GM20431 (cell line): ENCODE results near the gene ZNF716.
"Not testable (repeated sequence)": the region's sequence is repeated elsewhere in the genome, so short reads cannot be mapped to it uniquely, and the experiment has no call there.

Experiments used
- in situ Hi-C: fragments of 300-500 bp; cut with MseI, MboI; formaldehyde crosslinking; loops from one replicate; pipeline ENCODE4 v1.15.0; 2020; ENCODE audit warnings: low sequenced_read_pairs; ENCODE audit not compliant: unreplicated experiment

The ZNF716 gene

DNA sequence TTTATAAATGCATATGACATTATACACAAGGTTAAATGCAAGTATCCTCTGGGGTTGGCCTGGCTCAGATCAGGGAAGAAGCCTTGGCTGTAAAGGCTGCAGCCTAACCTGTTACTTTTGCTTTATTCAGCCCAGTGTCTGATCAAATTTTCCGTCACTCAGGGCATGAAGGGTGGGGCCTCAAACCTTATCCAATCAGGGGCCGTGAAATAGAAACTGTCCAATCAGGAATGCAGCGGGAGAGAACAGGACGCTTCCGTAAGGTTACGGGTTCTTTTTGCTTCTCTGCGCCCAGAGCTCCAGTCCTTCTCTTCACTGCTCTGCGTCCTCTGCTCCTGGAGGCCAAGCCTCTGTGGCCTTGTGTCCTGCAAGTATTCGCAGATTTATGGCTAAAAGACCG lies at the start of gene ZNF716:
Gene ZNF716 (plus strand): TSS at position 274 of the 400 bp plus-strand sequence. CDS start 112 bp downstream, at position 386.
- in situ Hi-C loops, result no loop called here

DNA sequence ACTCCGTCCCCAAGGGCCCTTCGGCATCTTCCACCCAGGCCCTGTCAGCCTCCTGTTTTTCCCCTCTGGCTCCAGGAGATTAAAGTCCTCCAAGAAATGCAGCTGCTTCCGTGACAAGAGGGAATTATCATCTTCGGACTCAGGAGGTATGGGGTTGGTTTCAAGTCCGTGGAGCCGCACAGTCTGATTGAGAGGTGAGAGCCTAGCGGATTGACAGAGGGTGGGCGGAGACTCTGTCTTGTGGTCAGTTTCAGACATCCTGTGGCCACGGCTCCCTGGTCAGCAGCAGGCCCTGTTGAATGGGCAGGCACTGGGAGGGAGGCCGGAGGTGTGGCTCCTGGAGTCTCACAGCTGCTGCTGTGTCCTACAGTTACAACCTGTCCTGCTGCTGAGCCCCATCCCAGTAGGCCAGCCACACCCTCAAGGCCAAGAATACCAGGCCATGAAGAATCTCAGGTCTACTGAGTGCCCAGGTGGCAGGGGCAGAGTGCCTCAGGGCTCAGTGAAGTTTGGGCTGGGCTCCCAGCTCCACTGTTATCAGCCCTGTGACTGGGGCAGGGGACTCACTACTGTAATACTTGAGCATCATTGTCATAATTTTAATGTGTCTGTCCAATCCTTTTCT lies 49.3 kb upstream of the ZNF716 start:
- in situ Hi-C loops, result no loop called here

DNA sequence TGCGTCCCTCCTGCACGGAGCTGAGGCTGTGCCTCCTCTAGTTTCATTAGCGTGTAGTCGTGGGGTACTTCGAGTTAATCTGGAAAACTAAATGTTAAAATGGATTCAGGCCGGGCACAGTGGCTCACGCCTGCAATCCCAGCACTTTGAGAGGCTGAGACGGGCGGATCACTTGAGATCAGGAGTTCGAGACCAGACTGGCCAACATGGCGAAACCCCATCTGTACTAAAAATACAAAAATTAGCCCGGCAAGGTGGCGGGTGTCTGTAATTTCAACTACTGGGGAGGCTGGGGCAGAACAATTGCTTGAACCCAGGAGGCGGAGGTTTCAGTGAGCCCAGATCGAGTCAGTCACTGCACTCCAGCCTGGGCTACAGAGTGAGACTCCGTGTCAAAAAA lies 46.9 kb upstream of the ZNF716 start:
- in situ Hi-C loops, result not testable (repeated sequence)

DNA sequence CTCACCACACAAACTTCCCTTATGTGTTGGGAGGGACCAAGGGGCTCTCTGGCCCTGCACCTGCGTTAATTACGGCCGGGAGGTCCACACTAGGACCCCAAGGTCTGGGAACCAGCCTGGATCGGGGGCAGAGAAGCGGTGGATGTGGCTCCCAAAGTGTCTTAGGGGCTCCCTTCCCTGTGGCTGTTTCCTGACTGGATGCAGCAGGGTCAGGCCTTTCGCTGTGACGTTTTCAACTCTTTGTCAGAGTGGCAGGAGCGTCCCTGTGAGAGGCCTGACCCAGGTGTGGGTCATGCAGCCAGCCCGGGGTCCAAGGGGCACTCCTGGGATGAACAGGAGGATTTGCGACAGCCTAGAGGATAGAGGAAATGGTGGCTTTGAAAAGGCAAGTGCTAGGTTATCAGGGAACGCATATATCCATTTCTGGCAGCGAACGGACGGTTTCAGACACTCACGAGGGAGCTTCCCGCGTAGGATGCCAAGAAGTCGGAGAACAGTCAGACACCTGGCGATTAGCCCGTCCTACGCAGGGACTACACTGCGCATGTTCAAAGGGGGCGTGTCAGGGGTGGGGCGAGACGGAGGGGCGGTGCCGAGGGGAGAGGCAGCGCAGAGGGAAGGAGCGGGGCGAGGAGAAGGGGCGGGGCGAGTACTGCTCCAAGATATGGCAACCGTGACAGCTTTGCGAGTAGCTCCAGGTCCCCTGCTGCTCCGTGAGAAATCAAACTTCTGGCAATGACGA lies 46.2 kb upstream of the ZNF716 start:
- in situ Hi-C loops, result no loop called here

DNA sequence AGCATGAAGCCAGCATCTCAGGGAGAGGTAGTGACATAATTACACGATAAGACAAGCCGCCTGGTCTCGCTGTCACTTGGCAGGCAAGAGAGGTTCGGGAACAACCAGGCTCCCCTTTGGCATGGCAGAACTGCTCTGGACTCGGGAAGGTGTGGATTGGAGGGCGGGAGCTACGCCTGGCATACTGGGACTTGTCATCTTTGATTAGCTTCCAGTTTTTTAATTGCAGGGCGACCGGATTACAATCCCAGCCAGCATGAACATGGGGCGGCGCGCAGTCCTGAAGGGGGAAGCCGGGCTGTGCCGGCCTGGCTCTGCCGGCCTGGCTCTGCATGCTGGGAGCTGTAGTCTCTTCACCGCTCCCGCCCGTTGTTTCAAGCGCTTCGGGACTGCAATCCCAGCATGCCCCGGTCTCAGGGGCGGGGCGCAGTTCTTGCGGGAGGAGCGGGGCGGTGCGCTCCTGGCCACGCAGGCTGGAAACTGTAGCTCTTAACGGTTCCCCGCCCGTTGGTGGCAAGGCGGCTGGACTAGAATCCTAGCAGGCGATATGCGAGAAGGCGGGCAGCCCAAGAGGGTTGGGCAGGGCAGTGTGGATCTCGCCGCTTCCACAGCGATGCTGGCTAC lies 45.5 kb upstream of the ZNF716 start:
- in situ Hi-C loops, result no loop called here

DNA sequence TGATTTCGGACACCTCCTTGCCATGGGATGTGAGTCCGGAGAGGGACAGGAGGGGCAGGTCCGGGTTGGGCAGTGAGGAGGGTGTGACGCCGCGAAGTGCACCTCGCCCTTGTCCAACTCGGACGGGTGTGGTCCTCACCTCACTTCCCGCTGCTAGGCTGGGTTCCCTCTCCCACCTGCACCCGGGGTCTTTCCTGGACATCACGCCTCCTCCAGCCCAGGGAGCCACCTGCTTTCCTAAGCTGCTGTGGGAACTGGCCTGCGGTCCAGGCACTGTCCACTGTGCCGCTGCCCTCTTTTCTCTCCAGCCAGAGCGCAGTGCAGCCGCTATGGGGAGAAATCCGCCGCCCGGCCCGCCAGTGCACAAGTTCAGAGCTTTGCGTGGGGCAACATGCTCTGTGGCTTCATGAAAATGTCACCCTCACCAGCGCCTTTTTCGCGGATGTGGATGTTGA lies 45.0 kb upstream of the ZNF716 start:
- in situ Hi-C loops, result no loop called here

DNA sequence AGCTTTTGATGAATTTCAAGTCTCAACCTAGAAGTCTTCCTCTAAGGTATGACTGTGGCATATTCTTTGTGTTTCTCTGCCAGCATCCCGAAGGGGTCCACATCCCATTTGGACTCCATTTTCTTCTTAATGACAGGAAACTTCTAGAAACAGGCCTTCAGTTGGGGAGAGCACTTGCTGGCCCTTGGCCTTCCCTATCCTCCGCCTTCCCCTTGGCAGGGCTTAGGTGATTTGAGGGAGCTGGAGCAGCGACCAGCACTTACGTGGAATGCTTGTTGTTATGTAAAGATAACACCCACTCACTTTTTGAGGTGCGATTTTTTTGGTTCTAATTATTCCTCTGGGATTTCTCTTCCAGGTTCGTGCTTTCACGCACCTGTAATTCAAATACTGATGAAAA lies 42.9 kb upstream of the ZNF716 start:
- in situ Hi-C loops, result no loop called here

DNA sequence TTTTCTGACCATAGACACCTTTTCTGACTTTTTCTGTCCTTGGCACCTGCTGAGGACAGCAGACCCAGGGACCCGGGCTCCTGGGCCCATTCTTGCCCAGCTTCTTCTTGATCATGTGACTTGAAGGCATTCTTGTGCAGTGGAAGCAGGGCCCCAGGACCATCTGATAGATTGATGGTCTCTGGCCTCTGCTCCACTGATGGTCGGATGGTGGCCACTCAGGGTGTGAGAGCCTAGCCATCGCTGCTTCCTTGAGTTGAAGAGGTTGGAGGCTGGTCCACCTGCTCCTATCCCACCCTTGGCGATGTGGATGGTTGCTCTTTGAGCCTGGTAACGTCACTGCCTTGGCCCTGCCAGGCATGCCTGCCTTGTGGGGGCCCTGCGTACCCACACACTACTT lies 37.8 kb upstream of the ZNF716 start:
- in situ Hi-C loops, result no loop called here

DNA sequence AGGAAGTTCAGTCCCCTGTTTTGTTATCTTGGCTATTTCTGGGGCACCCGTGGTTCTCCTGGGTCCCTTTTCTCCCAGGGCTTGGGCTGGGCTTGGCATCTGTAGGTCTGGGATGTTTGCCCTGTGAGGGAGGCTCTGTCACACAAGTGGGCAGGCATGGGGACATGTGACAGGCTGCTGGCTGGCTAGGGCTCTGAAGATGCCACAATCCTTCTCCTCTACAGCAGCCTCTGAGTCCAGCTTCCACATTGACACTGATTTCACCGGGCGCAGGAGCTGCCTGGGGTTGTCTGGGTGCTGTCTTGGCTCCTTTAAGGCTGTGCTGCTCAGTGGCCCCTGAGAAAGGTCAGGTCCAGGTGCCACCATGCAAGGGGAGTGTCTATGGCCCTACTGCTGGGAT lies 37.4 kb upstream of the ZNF716 start:
- in situ Hi-C loops, result no loop called here

DNA sequence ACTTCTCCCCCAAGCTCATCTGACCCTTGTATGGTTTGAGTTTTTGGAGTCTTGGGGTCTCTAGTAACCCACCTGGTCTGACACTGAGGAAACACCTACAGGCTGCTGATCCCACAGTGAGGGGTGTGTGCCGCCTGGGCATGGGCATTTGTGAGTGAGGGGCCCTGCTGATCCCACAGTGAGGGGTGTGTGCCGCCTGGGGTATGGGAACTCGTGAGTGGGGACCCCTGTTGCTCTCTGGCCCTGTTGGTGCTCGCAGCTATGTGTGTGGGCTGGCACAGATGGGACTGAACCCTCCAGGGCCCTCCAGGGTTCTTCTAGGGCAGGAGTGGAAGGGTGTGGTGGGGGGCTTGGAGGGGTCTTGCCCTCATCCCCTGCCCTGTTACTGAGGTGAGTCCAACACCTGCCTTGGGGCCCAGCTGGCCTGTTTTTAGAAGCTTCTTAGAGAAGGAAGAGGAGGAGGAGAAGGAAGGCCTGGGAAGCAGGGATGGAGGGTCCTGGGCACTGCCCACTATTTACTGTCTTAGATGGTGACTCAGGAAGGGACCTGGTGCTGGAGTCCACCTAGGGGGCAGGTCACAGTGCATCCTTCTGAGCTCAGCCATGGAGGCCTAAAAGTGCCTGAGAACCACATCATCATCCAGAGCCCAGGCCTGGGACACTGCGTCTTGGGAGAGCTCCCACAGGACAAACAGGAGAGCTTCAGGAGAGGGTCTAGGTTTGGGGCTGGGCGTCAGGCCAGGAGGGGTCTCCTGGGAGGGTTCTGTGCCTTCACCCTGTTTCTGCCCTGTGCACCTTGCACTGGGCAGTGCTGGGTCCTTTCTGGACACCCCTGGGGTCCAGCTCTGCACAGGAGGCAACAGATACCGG lies 36.2 kb upstream of the ZNF716 start:
- in situ Hi-C loops, result no loop called here

DNA sequence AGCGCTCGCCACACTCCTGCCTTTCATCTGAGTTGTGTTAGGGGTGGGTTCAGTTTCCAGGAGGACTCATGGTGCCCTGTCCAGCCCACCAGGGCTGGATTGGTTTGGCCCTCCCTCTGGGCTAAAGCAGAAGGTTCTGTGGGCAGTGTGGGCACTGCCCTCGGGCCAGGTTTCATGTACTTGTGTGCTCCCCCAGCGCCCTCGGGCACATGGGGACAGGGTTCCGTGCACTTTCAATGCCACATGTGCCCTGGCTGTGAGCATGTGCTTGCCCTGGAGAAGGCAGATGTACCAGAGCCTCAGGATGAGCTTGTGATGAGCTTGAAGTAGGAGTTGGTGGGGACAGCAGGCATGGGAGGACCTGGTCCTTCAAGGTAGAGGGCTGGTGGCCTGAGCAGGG lies 35.6 kb upstream of the ZNF716 start:
- in situ Hi-C loops, result no loop called here

DNA sequence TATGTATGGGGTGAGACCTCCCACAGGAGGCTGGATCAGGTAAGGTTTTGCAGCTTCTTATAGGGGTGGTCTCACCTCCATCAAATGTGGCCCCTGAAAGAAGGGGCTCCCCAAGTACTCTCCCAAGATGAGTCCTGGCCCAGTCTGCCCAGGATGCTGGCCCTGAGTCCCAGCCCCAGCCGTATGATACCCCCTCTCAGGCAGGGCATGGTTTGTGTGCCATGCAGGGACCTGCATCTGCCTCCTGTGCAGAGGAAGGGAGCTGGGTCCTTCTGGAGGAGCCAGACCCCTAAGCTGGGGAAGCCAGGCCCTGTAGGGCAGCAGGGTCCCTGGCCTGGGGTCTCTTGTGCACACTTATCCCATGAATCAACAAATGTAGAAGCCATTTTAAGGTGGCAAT lies 35.1 kb upstream of the ZNF716 start:
- in situ Hi-C loops, result no loop called here

DNA sequence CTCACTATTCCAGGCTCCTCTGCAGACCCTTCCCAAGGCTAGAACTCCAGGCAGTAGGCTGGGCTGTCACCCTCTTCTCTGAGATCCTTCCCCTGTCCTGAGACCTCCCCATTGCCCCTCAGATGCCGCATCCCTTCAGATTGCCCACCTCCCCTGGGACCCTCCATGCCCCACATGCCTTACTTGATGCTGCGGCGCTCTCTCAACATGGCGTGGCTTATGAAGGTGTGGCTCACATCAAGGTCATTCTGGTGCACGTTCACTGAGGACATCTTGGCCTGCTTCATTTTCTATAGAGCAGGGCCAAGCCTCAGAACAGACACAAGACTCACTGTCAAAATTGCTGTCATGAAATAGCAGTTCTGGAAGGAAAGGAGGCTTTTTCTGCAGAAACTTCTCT lies 34.7 kb upstream of the ZNF716 start:
- in situ Hi-C loops, result no loop called here

DNA sequence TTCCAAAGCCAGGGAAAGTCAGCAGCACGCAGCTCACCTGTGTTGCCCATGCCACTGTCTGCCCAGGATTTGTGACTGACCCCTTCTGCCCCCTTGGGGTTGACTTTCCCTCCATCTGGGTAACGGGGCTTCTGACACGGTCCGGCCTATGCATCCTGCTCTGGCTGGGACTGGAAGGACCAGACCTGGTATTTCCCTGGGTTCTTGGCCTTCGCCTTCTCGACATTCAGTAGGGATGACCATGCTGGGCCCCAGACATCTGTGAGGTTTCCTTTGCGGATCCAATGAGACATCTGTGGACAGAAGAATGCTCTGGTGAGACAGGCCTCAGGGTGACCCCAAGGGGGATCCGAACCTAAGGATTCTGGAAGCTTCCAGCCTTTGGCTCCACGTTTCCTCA lies 34.2 kb upstream of the ZNF716 start:
- in situ Hi-C loops, result no loop called here

DNA sequence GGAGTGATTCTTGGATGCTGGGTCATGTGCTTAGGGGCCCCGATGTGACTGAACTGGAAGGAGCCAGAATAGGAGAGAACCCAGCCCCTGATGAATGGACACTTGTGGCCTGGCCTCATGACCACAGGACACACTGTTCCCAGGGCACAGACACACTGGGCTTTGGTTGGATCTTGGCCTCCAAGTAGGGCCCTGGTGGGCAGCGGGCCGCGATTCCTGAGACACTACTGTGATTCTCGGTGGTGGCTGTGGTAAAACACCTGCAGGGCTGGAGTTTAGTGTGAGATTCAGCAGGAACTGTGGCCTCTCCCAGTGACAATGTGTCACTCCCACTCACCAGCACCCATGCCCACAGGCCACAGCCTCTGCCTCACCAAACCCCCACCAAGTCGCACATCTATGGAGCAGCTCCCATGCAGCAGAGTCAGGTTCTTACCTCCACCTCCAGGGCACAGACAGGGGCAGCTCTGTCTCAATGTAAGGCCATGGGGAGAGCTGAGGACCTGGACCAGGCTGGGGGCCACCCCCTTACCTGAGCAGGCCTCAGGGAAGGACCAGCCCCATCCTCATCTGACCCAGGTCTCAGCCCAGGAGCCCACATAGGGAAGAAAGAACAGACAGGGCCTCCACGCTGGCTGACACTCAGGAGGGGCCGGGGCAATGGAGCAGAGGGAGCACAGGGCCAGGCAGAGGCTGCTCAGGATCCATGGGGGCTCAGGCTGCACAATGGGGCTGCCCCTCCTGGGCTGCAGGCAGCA lies 33.2 kb upstream of the ZNF716 start:
- in situ Hi-C loops, result no loop called here

DNA sequence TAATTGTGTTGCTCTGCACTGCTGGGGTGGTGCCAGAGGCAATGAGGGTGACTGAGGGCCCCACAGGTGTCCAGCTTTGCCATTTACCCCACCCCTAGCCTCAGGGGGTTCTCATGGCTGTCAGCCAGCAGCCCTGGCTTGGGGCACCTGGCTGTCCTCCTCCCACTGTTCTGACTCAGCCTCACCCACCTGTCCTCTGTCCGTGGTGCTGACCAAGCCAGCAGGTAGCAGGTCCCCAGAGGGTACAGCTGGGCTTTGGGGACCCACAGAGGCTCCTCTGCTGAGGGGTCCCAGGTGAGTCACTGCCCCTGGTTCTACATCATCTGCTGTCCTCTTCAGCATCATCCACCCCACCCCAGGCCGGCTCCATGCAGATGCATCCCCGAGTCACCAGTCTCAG lies 32.2 kb upstream of the ZNF716 start:
- in situ Hi-C loops, result no loop called here

DNA sequence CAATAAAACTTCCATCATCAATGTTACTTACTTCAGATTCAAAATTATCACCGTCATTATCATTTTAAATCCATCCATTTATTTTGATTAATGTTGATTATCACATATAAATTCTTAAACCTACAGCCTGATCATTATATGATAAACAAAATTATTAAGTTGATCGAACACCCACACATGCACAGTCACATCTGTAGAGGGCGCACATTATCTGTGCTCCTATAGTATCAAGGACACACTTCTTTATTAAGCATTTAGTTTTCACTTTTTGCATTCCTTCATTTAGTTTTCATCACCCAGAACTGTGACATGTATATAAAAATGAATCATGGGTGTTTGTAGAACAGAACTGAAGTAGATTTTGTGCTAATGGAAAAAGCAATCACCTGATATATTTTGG lies 26.2 kb upstream of the ZNF716 start:
- in situ Hi-C loops, result no loop called here

DNA sequence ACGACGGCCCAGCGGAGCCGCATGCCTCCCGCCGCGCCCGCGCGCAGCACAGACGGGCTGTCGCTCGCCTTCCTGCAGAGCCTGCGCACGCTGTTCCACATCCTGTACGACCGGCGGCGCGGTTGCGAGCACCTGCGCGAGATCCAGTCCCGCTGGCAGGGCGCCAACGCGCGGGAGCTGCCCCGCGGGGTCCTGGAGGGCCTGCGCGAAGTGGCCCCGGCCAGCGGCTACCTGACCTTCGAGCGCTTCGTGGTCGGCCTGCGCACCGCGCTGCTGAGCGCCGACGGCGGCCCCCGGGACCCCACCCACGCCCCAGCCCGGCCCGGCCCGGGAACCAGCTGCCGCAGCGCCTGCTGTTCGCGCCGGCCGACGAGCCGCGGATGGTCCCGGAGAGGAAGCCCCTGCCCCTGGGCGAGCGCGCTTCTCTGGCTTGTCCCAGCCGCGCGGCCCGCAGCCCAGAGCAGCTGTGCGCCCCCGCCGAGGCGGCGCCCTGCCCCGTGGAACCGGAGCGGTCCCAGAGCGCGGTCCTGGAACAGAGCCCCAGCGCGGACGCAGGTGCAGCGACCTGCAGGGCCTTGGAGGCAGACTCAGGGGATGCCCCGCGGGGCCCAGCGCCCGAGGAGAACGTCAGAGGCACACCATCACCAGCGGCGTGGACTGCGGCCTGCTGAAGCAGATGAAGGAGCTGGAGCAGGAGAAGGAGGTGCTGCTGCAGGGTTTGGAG lies 25.3 kb upstream of the ZNF716 start:
- in situ Hi-C loops, result no loop called here

DNA sequence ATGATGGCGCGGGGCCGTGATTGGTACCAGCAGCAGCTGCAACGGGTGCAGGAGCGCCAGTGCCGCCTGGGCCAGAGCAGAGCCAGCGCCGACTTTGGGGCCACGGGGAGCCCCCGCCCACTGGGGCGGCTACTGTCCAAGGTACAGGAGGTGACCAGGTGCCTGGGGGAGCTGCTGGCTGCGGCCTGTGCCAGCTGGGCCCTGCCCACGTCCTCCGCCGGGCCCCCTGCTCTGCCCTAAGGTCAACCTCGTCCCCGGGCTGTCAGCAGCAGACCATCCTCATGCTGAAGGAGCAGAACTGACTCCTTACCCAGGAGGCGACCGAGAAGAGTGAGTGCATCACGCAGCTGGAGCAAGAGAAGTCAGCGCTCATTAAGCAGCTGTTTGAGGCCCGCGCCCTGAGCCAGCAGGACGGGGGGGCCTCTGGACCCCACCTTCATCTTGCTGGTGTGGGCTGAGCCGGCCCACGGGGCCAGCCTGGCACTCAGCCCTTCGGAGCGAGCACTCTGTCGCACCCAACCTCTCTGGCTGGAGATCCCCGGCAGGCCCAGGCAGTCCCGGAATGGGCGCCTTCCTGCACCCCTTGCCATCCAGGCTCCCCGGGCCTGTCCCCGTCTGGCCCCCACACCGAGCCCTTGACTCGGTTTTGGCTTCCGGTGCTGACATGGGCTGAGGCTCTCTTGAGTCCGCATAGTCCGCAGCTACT lies 24.6 kb upstream of the ZNF716 start:
- in situ Hi-C loops, result no loop called here
